ENCODE results near the gene LRP2BP. TPM values are rescaled to one million over a fixed set of nuclear protein-coding genes. Genes with fewer than 3 reads are reported as not detected.

LRP2BP gene
- total and polyA plus RNA-seq, 4 donors: 0.48 to 4.6 (median 1.8) TPM

GRCh38 chr4:185359767-185360446, 35.8 kb downstream of the LRP2BP start:
- H3K9ac ChIP-seq (ENCODE audit: insufficient read depth in 1 of 2, low read length in 2 of 2): no peak overlapping the region
- 96 to 98% methylated on average over 8 of the region's 8 CpGs for WGBS, 2 donors
- H3K27me3 ChIP-seq (ENCODE audit: control insufficient read depth in 3 of 3, insufficient read depth in 3 of 3, low read length in 2 of 3): no peaks in the 10 kb centered on the region
- no peaks in the 10 kb centered on the region for H3K9me3 ChIP-seq (ENCODE audit: control insufficient read depth in 4 of 4, insufficient read depth in 3 of 4, low read length in 3 of 4)
- no peak overlapping the region for H3K4me3 ChIP-seq
- ATAC-seq (ENCODE audit: insufficient read depth, low FRiP score) (no peak), DNase-seq (no peak)
- no peaks in the 10 kb centered on the region for H3K4me1 ChIP-seq (ENCODE audit: control insufficient read depth in 5 of 5, insufficient read depth in 5 of 5, low read length in 5 of 5)
- H3K36me3 ChIP-seq (ENCODE audit: control insufficient read depth in 4 of 4, insufficient read depth in 4 of 4, low read length in 4 of 4): peaks cover 3 to 11% (median 7%) of the 10 kb centered on the region in 4 donors
- H3K27ac ChIP-seq (ENCODE audit: low read depth in 1 of 2, low read length in 1 of 2): no peak overlapping the region
- TF ChIP-seq, protein P1, sequence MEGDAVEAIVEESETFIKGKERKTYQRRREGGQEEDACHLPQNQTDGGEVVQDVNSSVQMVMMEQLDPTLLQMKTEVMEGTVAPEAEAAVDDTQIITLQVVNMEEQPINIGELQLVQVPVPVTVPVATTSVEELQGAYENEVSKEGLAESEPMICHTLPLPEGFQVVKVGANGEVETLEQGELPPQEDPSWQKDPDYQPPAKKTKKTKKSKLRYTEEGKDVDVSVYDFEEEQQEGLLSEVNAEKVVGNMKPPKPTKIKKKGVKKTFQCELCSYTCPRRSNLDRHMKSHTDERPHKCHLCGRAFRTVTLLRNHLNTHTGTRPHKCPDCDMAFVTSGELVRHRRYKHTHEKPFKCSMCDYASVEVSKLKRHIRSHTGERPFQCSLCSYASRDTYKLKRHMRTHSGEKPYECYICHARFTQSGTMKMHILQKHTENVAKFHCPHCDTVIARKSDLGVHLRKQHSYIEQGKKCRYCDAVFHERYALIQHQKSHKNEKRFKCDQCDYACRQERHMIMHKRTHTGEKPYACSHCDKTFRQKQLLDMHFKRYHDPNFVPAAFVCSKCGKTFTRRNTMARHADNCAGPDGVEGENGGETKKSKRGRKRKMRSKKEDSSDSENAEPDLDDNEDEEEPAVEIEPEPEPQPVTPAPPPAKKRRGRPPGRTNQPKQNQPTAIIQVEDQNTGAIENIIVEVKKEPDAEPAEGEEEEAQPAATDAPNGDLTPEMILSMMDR (IDR thresholded peaks at IDR 0.05; ENCODE audit: control extremely low read depth, extremely low read depth): no peak

- no peak overlapping the region for H3K27ac ChIP-seq (ENCODE audit: low read depth in 1 of 2, low read length in 1 of 2)
- no peak for ATAC-seq (ENCODE audit: insufficient read depth, low FRiP score)
Measured at GRCh38 chr4:185358959-185359358, 36.8 kb downstream of the LRP2BP start.

GRCh38 chr4:185358514-185358913, 37.2 kb downstream of the LRP2BP start:
- Histone ChIP-seq H3K27me3 (ENCODE audit: control insufficient read depth in 3 of 3, insufficient read depth in 3 of 3, low read length in 2 of 3) (no peaks in the 10 kb centered on the region), H3K4me1 (ENCODE audit: control insufficient read depth in 5 of 5, insufficient read depth in 5 of 5, low read length in 5 of 5) (no peaks in the 10 kb centered on the region), H3K27ac (ENCODE audit: low read depth in 1 of 2, low read length in 1 of 2) (no peak overlapping the region), H3K9me3 (ENCODE audit: control insufficient read depth in 4 of 4, insufficient read depth in 3 of 4, low read length in 3 of 4) (no peaks in the 10 kb centered on the region), H3K36me3 (ENCODE audit: control insufficient read depth in 4 of 4, insufficient read depth in 4 of 4, low read length in 4 of 4) (peaks cover 3 to 17% (median 10%) of the 10 kb centered on the region in 4 donors), H3K4me3 (no peak overlapping the region), H3K9ac (ENCODE audit: insufficient read depth in 1 of 2, low read length in 2 of 2) (no peak overlapping the region)
- DNase-seq (no peak), ATAC-seq (ENCODE audit: insufficient read depth, low FRiP score) (no peak)
- 74 to 75% methylated on average over 4 of the region's 4 CpGs for WGBS, 2 donors
- TF ChIP-seq, protein P1 (IDR thresholded peaks at IDR 0.05; ENCODE audit: control extremely low read depth, extremely low read depth): no peak

More at GRCh38 chr4:185358959-185359358, 36.8 kb downstream of the LRP2BP start:
- H3K27me3 ChIP-seq (ENCODE audit: control insufficient read depth in 3 of 3, insufficient read depth in 3 of 3, low read length in 2 of 3): no peaks in the 10 kb centered on the region
- H3K9ac ChIP-seq (ENCODE audit: insufficient read depth in 1 of 2, low read length in 2 of 2): no peak overlapping the region
- TF ChIP-seq, protein P1 (IDR thresholded peaks at IDR 0.05; ENCODE audit: control extremely low read depth, extremely low read depth): no peak
- H3K4me1 ChIP-seq (ENCODE audit: control insufficient read depth in 5 of 5, insufficient read depth in 5 of 5, low read length in 5 of 5): no peaks in the 10 kb centered on the region
- no peak overlapping the region for H3K4me3 ChIP-seq
- DNase-seq: no peak
- WGBS, 2 donors: 93 to 94% methylated on average over 4 of the region's 4 CpGs
- peaks cover 3 to 17% (median 9%) of the 10 kb centered on the region in 4 donors for H3K36me3 ChIP-seq (ENCODE audit: control insufficient read depth in 4 of 4, insufficient read depth in 4 of 4, low read length in 4 of 4)
- H3K9me3 ChIP-seq (ENCODE audit: control insufficient read depth in 4 of 4, insufficient read depth in 3 of 4, low read length in 3 of 4): no peaks in the 10 kb centered on the region

Measured in lung (tissue), 12 donors.